HEK293T (cell line): ENCODE data around the gene MATCAP1.

Experiments
- CTCF ChIA-PET: fragments of 350-600 bp; formaldehyde crosslinking; extraction: SDS; loops from one replicate; lab custom pipeline; 2021; ENCODE audit warnings: antibody characterized with exemption, inconsistent platforms; lab: Yijun Ruan, JAX
- POLR2A ChIA-PET: fragments of 350-600 bp; formaldehyde crosslinking; extraction: SDS; loops from one replicate; lab custom pipeline; 2020; ENCODE audit warnings: antibody characterized with exemption, inconsistent platforms; lab: Yijun Ruan, JAX
- DNase-seq: peaks from one replicate; pipeline ENCODE4 v3.0.0; 2012; ENCODE audit warnings: mixed read lengths; ENCODE audit errors: extremely low spot score
- ARNT ChIP-seq: fragments of 450-650 bp; IDR thresholded peaks from 2 replicates; pipeline ENCODE4 v1.6.1; 2017; ENCODE audit warnings: mild to moderate bottlenecking
- BHLHE40 ChIP-seq: fragments of 450-650 bp; IDR thresholded peaks from 2 replicates; pipeline ENCODE4 v1.6.1; 2016; ENCODE audit warnings: mild to moderate bottlenecking, moderate library complexity, borderline replicate concordance
- CTBP1 ChIP-seq: fragments of 450-650 bp; IDR thresholded peaks from 2 replicates; pipeline ENCODE4 v1.6.1; 2016; ENCODE audit warnings: borderline replicate concordance
- ELF4 ChIP-seq: fragments of 450-650 bp; IDR thresholded peaks from 2 replicates; pipeline ENCODE4 v1.6.1; 2017; ENCODE audit warnings: antibody characterized with exemption
- FOXA1 ChIP-seq: fragments of 450-650 bp; IDR thresholded peaks from 2 replicates; pipeline ENCODE4 v1.6.1; 2016; ENCODE audit warnings: mild to moderate bottlenecking
- FOXK2 ChIP-seq: fragments of 450-650 bp; IDR thresholded peaks from 2 replicates; pipeline ENCODE4 v1.6.1; 2016; ENCODE audit warnings: mild to moderate bottlenecking
- FOXM1 ChIP-seq: fragments of 450-650 bp; IDR thresholded peaks from 2 replicates; pipeline ENCODE4 v1.6.1; 2017; ENCODE audit warnings: mild to moderate bottlenecking, borderline replicate concordance
- HDGF ChIP-seq: fragments of 450-650 bp; IDR thresholded peaks from 2 replicates; pipeline ENCODE4 v1.6.1; 2017; ENCODE audit warnings: antibody characterized with exemption, borderline replicate concordance
- L3MBTL2 ChIP-seq: fragments of 450-650 bp; conservative IDR thresholded peaks from 2 replicates; pipeline ENCODE4 v1.6.1; 2016; ENCODE audit warnings: mild to moderate bottlenecking
- LEF1 ChIP-seq: fragments of 450-650 bp; IDR thresholded peaks from 2 replicates; pipeline ENCODE4 v1.6.1; 2017; ENCODE audit warnings: mild to moderate bottlenecking, borderline replicate concordance
- NFRKB ChIP-seq: fragments of 450-650 bp; IDR thresholded peaks from 2 replicates; pipeline ENCODE4 v1.6.1; 2016; ENCODE audit warnings: mild to moderate bottlenecking, moderate library complexity
- SP1 ChIP-seq: fragments of 450-650 bp; IDR thresholded peaks from 2 replicates; pipeline ENCODE4 v1.6.1; 2017
- SUZ12 ChIP-seq: fragments of 450-650 bp; IDR thresholded peaks from 2 replicates; pipeline ENCODE4 v1.6.1; 2016; ENCODE audit warnings: mild to moderate bottlenecking
- TARDBP ChIP-seq: fragments of 450-650 bp; IDR thresholded peaks from 2 replicates; pipeline ENCODE4 v1.6.1; 2016
- ZNF384 ChIP-seq: fragments of 450-650 bp; IDR thresholded peaks from 2 replicates; pipeline ENCODE4 v1.6.1; 2016
- TF ChIP-seq, protein P1 (sequence below): fragments of 450-650 bp; IDR thresholded peaks from 2 replicates; pipeline ENCODE4 v1.6.1; 2016

Gene MATCAP1

DNA sequence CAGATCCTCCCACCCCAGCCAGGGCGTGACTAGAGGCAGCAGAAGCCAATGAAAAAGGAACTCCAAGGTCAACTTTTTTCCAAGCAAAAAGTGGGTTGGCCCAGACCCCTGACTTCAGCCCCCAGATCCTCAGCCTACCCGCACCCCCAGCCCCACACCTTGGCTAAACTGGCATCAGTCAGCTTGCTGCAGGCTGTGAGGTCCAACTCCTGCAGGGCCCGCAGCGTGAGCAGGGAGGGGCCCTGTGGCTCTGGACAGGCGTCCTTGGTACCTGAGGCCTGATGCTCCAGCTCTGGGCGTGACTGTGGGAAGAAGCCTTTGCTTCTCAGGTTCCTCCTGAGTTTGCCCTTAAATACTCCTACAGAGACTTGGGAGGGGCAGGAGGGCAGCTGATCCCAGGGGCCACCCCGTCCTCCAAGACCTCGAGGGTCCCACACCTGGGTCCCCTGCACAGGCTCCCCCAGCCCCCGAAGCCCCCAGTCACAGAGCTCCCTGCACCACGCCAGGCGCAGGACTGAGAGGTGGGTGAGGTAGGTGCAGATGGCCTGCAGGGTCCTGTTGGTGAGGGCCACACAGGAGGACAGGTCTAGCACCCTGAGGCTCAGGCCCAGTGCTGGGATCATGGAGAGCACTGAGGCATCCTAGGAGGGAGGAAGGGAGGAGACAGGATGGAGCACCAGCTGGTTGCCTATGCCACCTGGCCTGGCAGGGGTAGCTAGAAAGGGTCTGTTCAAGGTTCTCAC, 24.6 kb upstream of the MATCAP1 start:
- no peak for TF ChIP-seq FOXK2
- TF ChIP-seq, protein P1, sequence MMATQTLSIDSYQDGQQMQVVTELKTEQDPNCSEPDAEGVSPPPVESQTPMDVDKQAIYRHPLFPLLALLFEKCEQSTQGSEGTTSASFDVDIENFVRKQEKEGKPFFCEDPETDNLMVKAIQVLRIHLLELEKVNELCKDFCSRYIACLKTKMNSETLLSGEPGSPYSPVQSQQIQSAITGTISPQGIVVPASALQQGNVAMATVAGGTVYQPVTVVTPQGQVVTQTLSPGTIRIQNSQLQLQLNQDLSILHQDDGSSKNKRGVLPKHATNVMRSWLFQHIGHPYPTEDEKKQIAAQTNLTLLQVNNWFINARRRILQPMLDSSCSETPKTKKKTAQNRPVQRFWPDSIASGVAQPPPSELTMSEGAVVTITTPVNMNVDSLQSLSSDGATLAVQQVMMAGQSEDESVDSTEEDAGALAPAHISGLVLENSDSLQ = no peak
- TF ChIP-seq BHLHE40 = no peak
- no peak for TF ChIP-seq ARNT
- no peak for TF ChIP-seq HDGF
- TF ChIP-seq TARDBP = no peak
- TF ChIP-seq FOXA1 = no peak
- no peak for TF ChIP-seq SP1
- no peak for TF ChIP-seq L3MBTL2
- no peak for TF ChIP-seq LEF1
- no peak for TF ChIP-seq CTBP1
- no peak for TF ChIP-seq SUZ12
- TF ChIP-seq ELF4 = no peak
- TF ChIP-seq ZNF384 = no peak
- ChIA-PET POLR2A (interaction anchor here (2.7 kb wide), 1 partner anchor 18 kb away, joined by 10 read pairs; the partner anchor contains the start of gene TMEM208), CTCF (no interaction called here)
- DNase-seq = no peak

DNA sequence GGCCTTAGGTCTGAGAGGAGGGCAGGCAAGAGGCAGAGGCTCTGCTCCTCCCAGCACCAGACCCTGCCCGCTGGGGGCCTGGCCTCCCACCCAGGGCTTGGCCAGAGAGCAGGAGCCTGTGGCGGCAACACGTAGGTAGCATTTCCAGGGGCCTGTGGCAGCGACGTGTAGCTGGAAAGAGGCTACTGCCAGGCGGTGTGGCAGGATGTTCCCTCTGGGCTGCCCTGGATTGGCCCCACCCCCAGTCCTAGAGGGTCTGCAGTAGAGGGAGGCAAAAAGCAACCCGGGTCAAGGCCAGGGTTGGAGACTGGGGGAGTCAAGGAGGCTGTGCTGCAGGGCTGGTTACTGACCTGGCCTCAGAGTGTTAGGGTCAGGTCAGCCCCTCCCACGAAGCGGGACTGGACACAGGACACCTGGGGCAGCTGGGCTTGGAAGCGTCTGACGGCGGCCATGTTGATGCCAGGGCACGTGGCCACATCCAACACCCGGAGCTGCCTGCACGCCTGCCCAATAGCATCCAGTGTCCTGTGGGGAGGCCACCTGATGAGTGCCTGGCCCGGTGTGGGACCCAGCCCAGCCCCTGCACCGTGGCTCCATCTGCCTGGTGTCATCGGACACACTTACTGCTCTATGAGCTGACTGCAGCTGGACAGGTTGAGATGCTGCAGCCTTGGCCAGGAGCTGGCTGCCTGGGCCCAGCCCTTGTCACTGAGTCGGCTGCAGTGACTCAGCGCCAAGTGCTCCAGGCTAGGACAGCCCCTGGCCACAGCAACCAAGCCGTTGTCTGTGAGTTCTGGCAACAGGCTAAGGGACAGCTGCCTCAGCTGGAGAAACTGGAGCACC, 23.7 kb upstream of the MATCAP1 start:
- no peak for DNase-seq
- no peak for TF ChIP-seq SP1
- no peak for TF ChIP-seq FOXK2
- TF ChIP-seq BHLHE40 = no peak
- POLR2A ChIA-PET = interaction anchor here (0.9 to 2.7 kb wide), 2 partner anchors 19 to 21 kb away, joined by 3 to 10 read pairs; partner anchors contain the start of gene TMEM208
- CTCF ChIA-PET = interaction anchor here (0.6 kb wide), 1 partner anchor 8 kb away, joined by 3 read pairs; no protein-coding TSS in a partner anchor

DNA sequence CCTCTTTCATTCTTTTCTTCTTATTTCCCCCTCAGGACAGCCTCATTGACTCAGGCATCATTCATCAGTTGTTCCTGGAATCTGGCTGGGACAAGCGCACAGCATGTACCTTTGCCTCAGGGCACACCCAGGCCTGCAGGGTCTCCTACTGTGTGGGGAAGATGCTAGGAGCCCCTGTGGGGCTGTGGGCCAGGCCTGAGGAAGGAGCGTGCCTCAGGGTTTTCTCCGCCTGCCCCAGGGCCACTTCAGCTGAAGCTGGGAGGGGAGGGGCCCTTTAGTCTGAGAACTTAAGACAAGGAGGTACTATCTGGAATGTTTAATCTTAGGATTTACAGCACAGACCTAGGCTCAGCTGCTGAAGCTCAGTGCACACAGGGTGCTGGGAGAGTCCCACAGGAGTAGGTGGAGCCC, 23.1 kb upstream of the MATCAP1 start:
- TF ChIP-seq FOXK2 = no peak
- POLR2A ChIA-PET = interaction anchor here (0.9 kb wide), 1 partner anchor 21 kb away, joined by 3 read pairs; no protein-coding TSS in a partner anchor
- CTCF ChIA-PET = interaction anchor here (0.6 kb wide), 1 partner anchor 8 kb away, joined by 3 read pairs; no protein-coding TSS in a partner anchor
- DNase-seq = no peak

- CTCF ChIA-PET = interaction anchor here (0.6 kb wide), 1 partner anchor 9 kb away, joined by 3 read pairs; no protein-coding TSS in a partner anchor
Observed at GRCh38 chr16:67206129-67206837, 22.5 kb upstream of the MATCAP1 start.

GRCh38 chr16:67204076-67204475, 20.3 kb upstream of the MATCAP1 start:
- ChIA-PET POLR2A (no interaction called here), CTCF (no interaction called here)
- no peak for TF ChIP-seq TARDBP
- no peak for TF ChIP-seq SP1
- DNase-seq = no peak

More at GRCh38 chr16:67206129-67206837, 22.5 kb upstream of the MATCAP1 start:
- TF ChIP-seq BHLHE40 (no peak), CTBP1 (no peak), ELF4 (no peak), SUZ12 (no peak), LEF1 (no peak), L3MBTL2 (no peak), ARNT (no peak), ZNF384 (no peak), FOXA1 (no peak), FOXM1 (no peak)
- TF ChIP-seq, protein P1 = no peak
- DNase-seq = no peak
- POLR2A ChIA-PET = interaction anchor here (0.9 kb wide), 1 partner anchor 20 kb away, joined by 3 read pairs; no protein-coding TSS in a partner anchor

GRCh38 chr16:67202956-67203493, 19.3 kb upstream of the MATCAP1 start:
- TF ChIP-seq CTBP1 = no peak
- no peak for TF ChIP-seq SP1
- TF ChIP-seq L3MBTL2 = no peak
- TF ChIP-seq, protein P1 = no peak
- TF ChIP-seq TARDBP = no peak
- TF ChIP-seq ARNT = no peak
- TF ChIP-seq ELF4 = no peak
- TF ChIP-seq FOXA1 = no peak
- no peak for TF ChIP-seq LEF1
- TF ChIP-seq SUZ12 = no peak
- TF ChIP-seq BHLHE40 = no peak
- TF ChIP-seq NFRKB = no peak
- no peak for DNase-seq
- POLR2A ChIA-PET = no interaction called here
- CTCF ChIA-PET = no interaction called here
